VCaP (cell line): Measurements from ENCODE around the gene SBNO2.

Experiments
- H3K27ac ChIP-seq: fragments of 450-650 bp; 2 replicates; pipeline ENCODE4 v1.5.1; 2017
- TF ChIP-seq, protein P1 (sequence below): fragments of 450-650 bp; conservative IDR thresholded peaks from 2 replicates; pipeline ENCODE4 v1.5.1; 2017; ENCODE audit warnings: mild to moderate bottlenecking, moderate library complexity

SBNO2 gene

DNA sequence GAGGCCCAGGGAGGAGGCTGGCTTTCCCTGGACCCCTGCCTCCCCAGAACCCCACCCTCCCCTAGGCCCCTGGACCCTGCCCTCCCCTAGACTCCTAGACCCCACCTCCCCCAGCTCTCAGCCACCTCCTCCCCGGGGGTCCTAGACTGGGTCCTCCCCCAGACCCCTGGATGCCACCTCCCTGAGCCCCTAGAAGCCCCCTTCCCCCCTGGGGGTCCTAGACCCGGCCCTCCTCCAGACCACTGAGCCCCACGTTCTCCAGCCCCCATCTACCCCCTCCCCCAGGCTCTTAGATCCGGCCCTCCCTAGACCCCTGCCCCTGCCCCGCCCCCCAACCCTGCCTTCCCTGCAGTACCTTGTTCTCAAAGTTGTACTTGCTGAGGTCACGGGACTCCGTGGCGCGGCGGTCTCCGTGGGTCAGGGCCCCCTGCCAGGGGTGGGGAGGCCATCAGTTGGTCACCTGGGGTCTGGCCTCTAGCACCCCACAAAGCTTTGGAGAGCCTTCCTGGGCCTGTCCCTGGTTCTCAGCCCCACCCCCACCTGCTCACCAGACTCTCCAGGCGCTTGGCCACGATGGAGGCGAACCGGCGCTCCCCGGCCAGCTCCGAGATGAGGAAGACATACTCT lies 62.3 kb downstream of the SBNO2 start:
- H3K27ac ChIP-seq, result peak overlapping the region; percentile 79
- TF ChIP-seq, protein P1, sequence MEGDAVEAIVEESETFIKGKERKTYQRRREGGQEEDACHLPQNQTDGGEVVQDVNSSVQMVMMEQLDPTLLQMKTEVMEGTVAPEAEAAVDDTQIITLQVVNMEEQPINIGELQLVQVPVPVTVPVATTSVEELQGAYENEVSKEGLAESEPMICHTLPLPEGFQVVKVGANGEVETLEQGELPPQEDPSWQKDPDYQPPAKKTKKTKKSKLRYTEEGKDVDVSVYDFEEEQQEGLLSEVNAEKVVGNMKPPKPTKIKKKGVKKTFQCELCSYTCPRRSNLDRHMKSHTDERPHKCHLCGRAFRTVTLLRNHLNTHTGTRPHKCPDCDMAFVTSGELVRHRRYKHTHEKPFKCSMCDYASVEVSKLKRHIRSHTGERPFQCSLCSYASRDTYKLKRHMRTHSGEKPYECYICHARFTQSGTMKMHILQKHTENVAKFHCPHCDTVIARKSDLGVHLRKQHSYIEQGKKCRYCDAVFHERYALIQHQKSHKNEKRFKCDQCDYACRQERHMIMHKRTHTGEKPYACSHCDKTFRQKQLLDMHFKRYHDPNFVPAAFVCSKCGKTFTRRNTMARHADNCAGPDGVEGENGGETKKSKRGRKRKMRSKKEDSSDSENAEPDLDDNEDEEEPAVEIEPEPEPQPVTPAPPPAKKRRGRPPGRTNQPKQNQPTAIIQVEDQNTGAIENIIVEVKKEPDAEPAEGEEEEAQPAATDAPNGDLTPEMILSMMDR, result no peak

DNA sequence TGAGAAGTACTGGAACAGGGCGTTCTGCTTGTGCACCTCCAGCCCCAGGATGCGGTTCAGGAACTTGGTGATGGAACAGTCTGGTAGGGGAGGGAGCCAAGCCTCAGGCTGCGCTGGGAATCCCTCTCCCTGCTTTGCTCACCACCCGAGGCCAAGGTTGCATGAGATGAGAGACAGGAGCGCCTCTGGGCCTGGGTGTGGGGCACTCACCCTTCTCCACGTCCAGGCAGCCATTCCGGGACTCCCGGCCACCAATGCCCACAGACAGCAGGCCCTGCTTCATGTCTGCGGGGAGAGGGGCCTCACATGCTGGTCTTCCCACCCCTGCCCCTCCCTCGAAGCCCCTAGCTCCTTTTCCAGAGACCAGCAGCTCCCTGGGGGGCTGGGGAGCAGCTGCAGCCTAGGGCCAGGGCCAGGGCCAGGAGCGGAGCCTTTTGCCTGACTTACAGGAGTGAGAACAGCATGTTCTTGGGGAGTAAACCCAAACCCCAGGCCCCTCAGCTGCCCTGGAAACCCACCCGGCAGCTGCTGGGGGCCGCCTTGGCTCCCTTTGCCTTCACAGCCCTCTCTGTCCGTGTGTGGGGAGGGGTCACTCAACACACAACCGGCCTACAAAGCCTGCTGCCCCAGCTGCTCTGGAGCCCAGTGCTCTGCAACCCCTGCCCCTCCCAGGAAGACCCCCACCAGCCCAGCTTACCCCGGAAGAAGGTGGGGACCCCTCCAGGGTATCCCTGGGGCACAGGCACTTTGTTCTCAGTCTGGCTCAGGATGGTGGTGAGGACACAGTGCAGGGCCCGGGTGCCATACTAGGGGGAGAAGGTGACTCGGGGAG lies 63.0 kb downstream of the SBNO2 start:
- H3K27ac ChIP-seq, result peak overlapping the region; percentile 79
- TF ChIP-seq, protein P1, result no peak

DNA sequence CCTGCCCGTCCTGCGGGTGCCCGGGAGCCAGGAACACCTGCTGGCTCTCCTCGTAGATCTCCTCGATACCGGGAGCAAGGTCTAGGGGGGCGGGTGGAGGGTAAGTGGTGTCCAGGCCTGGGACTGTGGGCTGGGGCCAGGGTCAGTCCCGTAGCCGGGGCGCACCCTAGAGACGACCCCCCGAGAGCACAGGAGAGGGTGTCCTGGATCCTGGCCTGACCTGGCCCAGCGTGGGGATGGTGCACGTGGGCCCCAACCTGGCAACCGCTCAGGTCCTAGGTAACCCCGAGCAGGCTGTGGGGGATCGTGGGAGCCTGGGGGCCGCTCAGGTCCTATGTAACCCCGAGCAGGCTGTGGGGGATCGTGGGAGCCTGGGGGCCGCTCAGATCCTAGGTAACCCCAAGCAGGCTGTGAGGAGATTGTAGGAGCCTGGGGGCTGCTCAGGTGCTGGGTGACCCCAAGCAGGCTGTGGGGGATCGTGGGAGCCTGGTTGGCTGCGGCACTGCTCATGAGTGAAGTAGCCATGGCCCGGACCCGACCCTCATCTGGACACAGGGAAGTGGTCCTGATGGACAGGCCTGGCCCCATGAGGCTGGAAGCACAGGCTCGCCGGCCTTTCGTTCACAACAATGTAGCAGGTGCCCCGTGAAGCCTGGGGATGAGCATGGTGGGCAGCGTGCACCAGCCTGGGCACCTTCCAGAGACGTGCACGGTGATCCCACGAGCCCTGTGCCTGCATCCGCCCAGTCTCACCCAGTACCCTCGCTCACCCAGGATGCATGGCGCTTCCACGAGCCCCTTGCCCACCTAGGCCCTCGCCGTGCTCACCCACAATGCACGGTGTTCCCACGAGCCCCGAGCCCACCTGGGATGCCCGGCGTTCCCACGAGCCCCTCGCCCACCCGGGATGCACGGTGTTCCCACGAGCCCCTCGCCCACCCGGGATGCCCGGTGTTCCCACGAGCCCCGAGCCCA lies 64.1 kb downstream of the SBNO2 start:
- TF ChIP-seq, protein P1, result no peak
- no peak overlapping the region; the same call in 1 of the 2 replicates for H3K27ac ChIP-seq

DNA sequence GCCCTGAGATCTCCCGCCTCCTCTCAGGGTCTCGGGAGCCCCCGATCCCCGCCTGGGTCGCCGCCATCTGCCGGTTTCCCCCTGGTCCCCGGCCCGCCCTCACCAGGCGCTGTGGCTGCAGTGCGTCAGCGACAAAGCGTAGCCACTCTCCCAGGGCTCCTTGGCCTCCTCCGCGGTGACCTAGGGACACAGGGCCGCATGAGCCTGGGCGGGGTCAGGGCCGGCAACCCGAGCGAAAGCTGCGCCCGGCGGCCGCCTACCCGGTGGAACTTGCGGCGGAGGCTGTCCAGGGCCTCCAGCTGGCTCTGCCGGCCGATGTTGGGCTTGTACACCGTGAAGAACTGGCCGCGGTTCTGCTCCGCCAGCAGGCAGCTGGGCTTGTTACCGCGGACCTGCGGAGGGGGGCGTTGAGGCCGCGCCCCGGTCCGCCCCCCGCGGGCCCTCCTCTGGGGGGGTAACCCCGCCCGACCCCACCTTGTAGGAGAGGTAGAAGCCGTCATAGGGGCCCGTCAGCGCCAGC lies 65.0 kb downstream of the SBNO2 start:
- no peak overlapping the region for H3K27ac ChIP-seq
- TF ChIP-seq, protein P1, result no peak

DNA sequence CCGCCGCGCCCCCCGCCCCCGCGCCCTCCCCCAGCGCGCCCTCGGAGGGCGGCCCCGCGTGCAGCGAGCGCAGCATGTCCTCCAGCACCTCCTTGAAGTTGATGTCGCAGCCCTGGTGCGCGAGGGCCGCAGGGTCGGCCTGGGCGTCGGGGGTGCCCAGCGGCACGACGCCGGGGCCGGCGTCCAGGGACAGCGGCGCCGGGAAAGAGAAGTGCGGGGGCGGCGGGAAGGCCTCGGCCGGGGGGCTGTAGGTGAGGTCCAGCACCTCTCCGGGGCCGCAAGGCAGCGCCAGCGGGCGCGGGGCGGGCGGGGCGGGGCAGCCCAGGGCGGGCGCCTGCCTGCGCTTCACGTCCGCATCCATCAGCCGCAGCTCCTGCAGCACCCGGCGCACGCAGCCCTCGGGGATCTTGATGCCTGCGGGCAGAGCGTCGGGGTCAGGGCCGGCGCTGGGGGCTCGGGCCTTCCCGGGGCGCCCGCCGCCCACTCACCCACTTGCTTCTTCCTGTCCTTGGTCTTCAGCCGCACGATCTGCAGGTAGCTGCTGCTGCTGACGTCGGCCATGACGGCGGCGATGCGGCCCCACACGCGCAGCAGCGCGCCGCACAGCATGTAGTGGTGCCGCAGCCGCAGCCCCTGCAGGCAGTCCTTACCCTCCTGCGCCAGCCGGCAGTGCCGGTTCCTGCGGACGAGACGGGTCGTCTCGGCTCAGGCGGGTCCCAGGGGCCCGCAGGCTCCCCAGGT lies 65.6 kb downstream of the SBNO2 start:
- TF ChIP-seq, protein P1, result no peak
- no peak overlapping the region for H3K27ac ChIP-seq

DNA sequence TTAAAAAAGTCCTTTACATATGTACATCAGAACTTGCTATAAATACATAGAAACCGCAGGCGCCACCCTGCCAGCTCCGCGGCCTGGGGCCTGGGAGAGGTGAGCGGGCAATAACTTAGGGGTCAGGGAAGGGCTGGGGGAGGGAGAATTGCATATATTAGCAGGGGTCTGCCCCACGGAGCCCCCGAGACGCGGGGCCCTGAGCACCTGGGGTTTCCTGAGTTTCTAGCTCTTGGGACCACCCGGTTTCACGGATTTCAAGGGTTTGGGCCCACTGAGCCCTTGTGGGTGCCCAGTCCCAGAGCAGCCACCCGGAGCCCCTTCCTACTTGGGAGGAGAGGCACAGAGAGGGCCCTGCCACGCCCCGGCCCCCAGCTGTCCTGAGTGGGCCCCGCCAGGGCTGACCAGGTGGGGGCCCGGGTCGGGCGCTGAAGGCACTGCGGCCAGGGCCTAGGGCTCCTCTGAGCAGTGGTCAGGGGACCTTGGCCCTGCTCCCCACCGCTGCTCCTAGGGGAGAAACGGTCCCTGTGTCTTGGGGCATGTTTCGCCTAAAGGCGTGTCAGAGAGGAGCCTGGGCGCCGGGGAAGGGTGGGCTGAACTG lies 66.3 kb downstream of the SBNO2 start:
- H3K27ac ChIP-seq, result 0 out of 2 replicates have a peak overlapping the region, but pooled peaks have one; percentile 27
- TF ChIP-seq, protein P1, result no peak
